Measurements from ENCODE around the gene CDKL1.
A peak's percentile ranks its signal among the peaks of the same experiment; 100 is the strongest.

Gene CDKL1

GRCh38 chr14:50311337-50311971 lies 85.2 kb downstream of the CDKL1 start:
- TF ChIP-seq CTCF (IDR thresholded peaks at IDR 0.05; ENCODE audit: low read depth, low read length, missing control alignments) = peak; percentile 55
- peak overlapping the region; percentile 76 for H3K4me3 ChIP-seq (ENCODE audit: low read depth, low read length)
- DNase-seq (ENCODE audit: low read depth) = no peak

GRCh38 chr14:50310445-50310844 lies 86.2 kb downstream of the CDKL1 start:
- H3K4me3 ChIP-seq (ENCODE audit: low read depth, low read length) = no peak overlapping the region
- DNase-seq (ENCODE audit: low read depth) = no peak

GRCh38 chr14:50308363-50308915 lies 88.2 kb downstream of the CDKL1 start:
- no peak overlapping the region for H3K4me3 ChIP-seq (ENCODE audit: low read depth, low read length)
- no peak for DNase-seq (ENCODE audit: low read depth)
- TF ChIP-seq CTCF (IDR thresholded peaks at IDR 0.05; ENCODE audit: low read depth, low read length, missing control alignments) = no peak

More at GRCh38 chr14:50310445-50310844, 86.2 kb downstream of the CDKL1 start:
- no peak for TF ChIP-seq CTCF (IDR thresholded peaks at IDR 0.05; ENCODE audit: low read depth, low read length, missing control alignments)

GRCh38 chr14:50303744-50304471 lies 92.8 kb downstream of the CDKL1 start:
- no peak overlapping the region for H3K4me3 ChIP-seq (ENCODE audit: low read depth, low read length)
- TF ChIP-seq CTCF (IDR thresholded peaks at IDR 0.05; ENCODE audit: low read depth, low read length, missing control alignments) = no peak
- DNase-seq (ENCODE audit: low read depth) = no peak

GRCh38 chr14:50301914-50302313 lies 94.8 kb downstream of the CDKL1 start:
- no peak for TF ChIP-seq CTCF (IDR thresholded peaks at IDR 0.05; ENCODE audit: low read depth, low read length, missing control alignments)
- H3K4me3 ChIP-seq (ENCODE audit: low read depth, low read length) = no peak overlapping the region
- DNase-seq (ENCODE audit: low read depth) = no peak

GRCh38 chr14:50299585-50299984 lies 97.1 kb downstream of the CDKL1 start:
- no peak for TF ChIP-seq CTCF (IDR thresholded peaks at IDR 0.05; ENCODE audit: low read depth, low read length, missing control alignments)
- no peak for DNase-seq (ENCODE audit: low read depth)
- H3K4me3 ChIP-seq (ENCODE audit: low read depth, low read length) = no peak overlapping the region

All from GM12864 (cell line).